ENCODE data around the gene ADIPOQ.

DNA sequence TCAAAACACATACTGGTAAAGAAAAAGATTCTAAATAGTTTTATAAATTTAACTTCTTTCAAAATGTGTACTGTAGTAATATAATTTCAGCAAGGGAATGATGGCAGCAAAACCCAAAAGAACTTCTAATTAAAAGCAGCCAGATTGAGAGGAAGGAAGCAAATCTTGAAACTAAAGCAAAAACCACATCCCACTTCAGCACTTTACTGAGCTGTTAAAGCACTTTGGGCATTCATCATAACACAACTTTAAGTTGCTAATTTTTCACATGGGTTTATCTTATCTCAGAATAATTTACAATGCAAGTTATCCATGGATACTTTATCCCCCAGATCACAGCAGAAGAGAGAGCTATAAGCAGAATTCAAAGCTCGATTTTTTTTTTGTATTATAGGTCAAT, 42.2 kb upstream of the ADIPOQ start:
- TF ChIP-seq CTCF (IDR thresholded peaks at IDR 0.05) (no peak), EP300 (IDR thresholded peaks at IDR 0.05) (no peak), POLR2A (IDR thresholded peaks at IDR 0.05) (no peak)
